ENCODE results near the gene ATG3. TPM values are rescaled to one million over a fixed set of nuclear protein-coding genes. Genes with fewer than 3 reads are reported as not detected.

ATG3 gene
- total RNA-seq, 4 donors from 2014 or later, result 24.3 to 82.6 (median 52.8) TPM

GRCh38 chr3:112561484-112561733 is 353 bp downstream of the ATG3 start:
- Histone ChIP-seq H3K4me1 (peaks cover 14 to 43% (median 26%) of the 10 kb centered on the region in 4 donors), H3K9me3 (no peaks in the 10 kb centered on the region), H3K27ac (peak overlapping the region; percentile 91 to 99 (median 96)), H3K27me3 (no peaks in the 10 kb centered on the region), H3K4me3 (peak overlapping the region; percentile 69 to 96 (median 76)), H3K36me3 (peaks cover 0 to 8% (median 0%) of the 10 kb centered on the region in 4 donors)
- TF ChIP-seq CTCF (IDR thresholded peaks at IDR 0.05), result no peak
- no peak for TF ChIP-seq POLR2AphosphoS5 (IDR thresholded peaks at IDR 0.05)
- no peak for TF ChIP-seq POLR2A (IDR thresholded peaks at IDR 0.05)
- TF ChIP-seq EP300 (IDR thresholded peaks at IDR 0.05; ENCODE audit: low read depth), result no peak
- 0% methylated on average over 19 of the region's 29 CpGs; no CpG with 5 or more reads in 1 of the 2 donors for WGBS, 2 donors (ENCODE audit: low coverage in 1 of 2)
- no peak for DNase-seq
- intact Hi-C loops (cut with DNase I; ENCODE audit: low total_unique reads), result no loop called here
- in situ Hi-C loops (cut with MboI; ENCODE audit: low pct_ligation_motif_present in 1 of 4, low pct_unique_long_range_greater_than_20kb in 1 of 4, low sequenced_read_pairs in 3 of 4), result loop anchor here in 1 of 4 donors (25.0 kb wide), 1 partner anchor 426 kb away; the partner anchor contains the start of genes CD200R1 and GTPBP8

- DNase-seq, result peak; percentile 80
- intact Hi-C loops (cut with DNase I; ENCODE audit: low total_unique reads) (no loop called here), in situ Hi-C loops (cut with MboI; ENCODE audit: low pct_ligation_motif_present in 1 of 4, low pct_unique_long_range_greater_than_20kb in 1 of 4, low sequenced_read_pairs in 3 of 4) (loop anchor here in 1 of 4 donors (25.0 kb wide), 1 partner anchor 426 kb away; the partner anchor contains the start of genes CD200R1 and GTPBP8)
- H3K4me1 ChIP-seq, result peaks cover 14 to 46% (median 28%) of the 10 kb centered on the region in 4 donors
- 0 to 4% methylated on average over 11 to 29 of the region's 29 CpGs for WGBS, 2 donors (ENCODE audit: low coverage in 1 of 2)
- peak overlapping the region; percentile 91 to 99 (median 96) for H3K27ac ChIP-seq
- peak overlapping the region; percentile 69 to 96 (median 76) for H3K4me3 ChIP-seq
- TF ChIP-seq EP300 (IDR thresholded peaks at IDR 0.05; ENCODE audit: low read depth) (no peak), POLR2AphosphoS5 (IDR thresholded peaks at IDR 0.05) (peak in 1 of 3 donors; percentile 31)
- H3K36me3 ChIP-seq, result peaks cover 0 to 8% (median 0%) of the 10 kb centered on the region in 4 donors
- H3K9me3 ChIP-seq, result no peaks in the 10 kb centered on the region
- no peaks in the 10 kb centered on the region for H3K27me3 ChIP-seq
These were observed 860 bp downstream of the ATG3 start for GRCh38 chr3:112560721-112561483.

GRCh38 chr3:112560307-112560706 is 1.5 kb downstream of the ATG3 start:
- peaks cover 14 to 52% (median 33%) of the 10 kb centered on the region in 4 donors for H3K4me1 ChIP-seq
- no peak for DNase-seq
- H3K27ac ChIP-seq, result peak overlapping the region; percentile 91 to 99 (median 96)
- H3K4me3 ChIP-seq, result peak overlapping the region in 3 of 4 donors; percentile 69 to 77 (median 75)
- H3K36me3 ChIP-seq, result peaks cover 0 to 8% (median 0%) of the 10 kb centered on the region in 4 donors
- TF ChIP-seq EP300 (IDR thresholded peaks at IDR 0.05; ENCODE audit: low read depth) (no peak), CTCF (IDR thresholded peaks at IDR 0.05) (no peak), POLR2A (IDR thresholded peaks at IDR 0.05) (no peak), POLR2AphosphoS5 (IDR thresholded peaks at IDR 0.05) (no peak)
- intact Hi-C loops (cut with DNase I; ENCODE audit: low total_unique reads), result no loop called here
- 11 to 21% methylated on average over 2 of the region's 2 CpGs for WGBS, 2 donors (ENCODE audit: low coverage in 1 of 2)
- H3K27me3 ChIP-seq, result no peaks in the 10 kb centered on the region
- H3K9me3 ChIP-seq, result no peaks in the 10 kb centered on the region
- in situ Hi-C loops (cut with MboI; ENCODE audit: low pct_ligation_motif_present in 1 of 4, low pct_unique_long_range_greater_than_20kb in 1 of 4, low sequenced_read_pairs in 3 of 4), result loop anchor here in 1 of 4 donors (25.0 kb wide), 1 partner anchor 427 kb away; the partner anchor contains the start of genes CD200R1 and GTPBP8

GRCh38 chr3:112557976-112558375 is 3.8 kb downstream of the ATG3 start:
- in situ Hi-C loops (cut with MboI; ENCODE audit: low pct_ligation_motif_present in 1 of 4, low pct_unique_long_range_greater_than_20kb in 1 of 4, low sequenced_read_pairs in 3 of 4) (loop anchor here in 1 of 4 donors (25.0 kb wide), 1 partner anchor 429 kb away; the partner anchor contains the start of genes CD200R1 and GTPBP8), intact Hi-C loops (cut with DNase I; ENCODE audit: low total_unique reads) (no loop called here)
- WGBS, 2 donors (ENCODE audit: low coverage in 1 of 2), result 67 to 79% methylated on average over 1 of the region's 1 CpG
- H3K4me1 ChIP-seq, result peaks cover 10 to 49% (median 30%) of the 10 kb centered on the region in 4 donors
- H3K4me3 ChIP-seq, result no peak overlapping the region
- H3K27ac ChIP-seq, result no peak overlapping the region
- H3K27me3 ChIP-seq, result no peaks in the 10 kb centered on the region
- no peak for DNase-seq
- H3K36me3 ChIP-seq, result peaks cover 0 to 8% (median 0%) of the 10 kb centered on the region in 4 donors
- TF ChIP-seq POLR2AphosphoS5 (IDR thresholded peaks at IDR 0.05) (no peak), POLR2A (IDR thresholded peaks at IDR 0.05) (no peak), CTCF (IDR thresholded peaks at IDR 0.05) (no peak), EP300 (IDR thresholded peaks at IDR 0.05; ENCODE audit: low read depth) (no peak)
- no peaks in the 10 kb centered on the region for H3K9me3 ChIP-seq

Data from transverse colon (tissue), 4 donors.